ENCODE measurements around the gene SERP1.

Gene SERP1

GRCh38 chr3:150540991-150541390 is 5.3 kb downstream of the SERP1 start:
- no peak for TF ChIP-seq CTCF (IDR thresholded peaks at IDR 0.05; ENCODE audit: borderline replicate concordance, insufficient read depth, low read depth, low read length)

GRCh38 chr3:150540297-150540696 is 6.0 kb downstream of the SERP1 start:
- TF ChIP-seq CTCF (IDR thresholded peaks at IDR 0.05; ENCODE audit: borderline replicate concordance, insufficient read depth, low read depth, low read length), result no peak
- no peak overlapping the region for H3K4me3 ChIP-seq (ENCODE audit: low read depth, low read length)

More at GRCh38 chr3:150540991-150541390, 5.3 kb downstream of the SERP1 start:
- no peak overlapping the region for H3K4me3 ChIP-seq (ENCODE audit: low read depth, low read length)

GRCh38 chr3:150538324-150539208 is 7.7 kb downstream of the SERP1 start:
- TF ChIP-seq CTCF (IDR thresholded peaks at IDR 0.05; ENCODE audit: borderline replicate concordance, insufficient read depth, low read depth, low read length), result no peak

GRCh38 chr3:150535204-150535603 is 11.1 kb downstream of the SERP1 start:
- no peak overlapping the region for H3K4me3 ChIP-seq (ENCODE audit: low read depth, low read length)
- TF ChIP-seq CTCF (IDR thresholded peaks at IDR 0.05; ENCODE audit: borderline replicate concordance, insufficient read depth, low read depth, low read length), result no peak

More at GRCh38 chr3:150538324-150539208, 7.7 kb downstream of the SERP1 start:
- H3K4me3 ChIP-seq (ENCODE audit: low read depth, low read length), result no peak overlapping the region

GRCh38 chr3:150531775-150532174 is 14.5 kb downstream of the SERP1 start:
- TF ChIP-seq CTCF (IDR thresholded peaks at IDR 0.05; ENCODE audit: borderline replicate concordance, insufficient read depth, low read depth, low read length), result no peak
- H3K4me3 ChIP-seq (ENCODE audit: low read depth, low read length), result no peak overlapping the region

GRCh38 chr3:150528354-150528797 is 17.9 kb downstream of the SERP1 start:
- no peak for TF ChIP-seq CTCF (IDR thresholded peaks at IDR 0.05; ENCODE audit: borderline replicate concordance, insufficient read depth, low read depth, low read length)
- no peak overlapping the region for H3K4me3 ChIP-seq (ENCODE audit: low read depth, low read length)
